Common myeloid progenitor, CD34-positive (primary cell): ENCODE measurements around the gene LACC1.

ENCODE experiments used
- CTCF ChIA-PET: fragments of 350-600 bp; sonication (Branson Sonifier 250); formaldehyde crosslinking; loops from one replicate; lab custom pipeline; 2021; ENCODE audit warnings: antibody characterized with exemption; lab: Charles Lee
- POLR2A ChIA-PET: fragments of 350-600 bp; sonication (Branson Sonifier 250); formaldehyde crosslinking; loops from one replicate; lab custom pipeline; 2021; ENCODE audit warnings: antibody characterized with exemption; lab: Charles Lee
- DNase-seq, 3 donors: peaks; one replicate each; pipeline versions ENCODE4 v3.0.0 to v3.0.0-alpha.2; 2013
- H3K27ac ChIP-seq, 2 experiments: 1 replicate in 1 of 2; 2 replicates in 1 of 2; pipeline ENCODE4 v1.7.0; 2013; ENCODE audit warnings: inconsistent platforms in 2 of 2, low read length in 2 of 2, mild to moderate bottlenecking in 2 of 2, low read depth in 1 of 2, moderate library complexity in 1 of 2; ENCODE audit not compliant: severe bottlenecking in 2 of 2, insufficient read depth in 1 of 2, poor library complexity in 1 of 2
- H3K27me3 ChIP-seq, 5 experiments: replicated peaks in 2 of 5; 1 replicate in 3 of 5; 2 replicates in 2 of 5; pipeline versions ENCODE4 v1.6.1 to v1.7.0; 2013; ENCODE audit warnings: low read length in 4 of 5, mild to moderate bottlenecking in 2 of 5, moderate library complexity in 2 of 5, inconsistent platforms in 1 of 5; ENCODE audit not compliant: insufficient read depth in 5 of 5, control insufficient read depth in 4 of 5
- H3K36me3 ChIP-seq, 4 experiments: 1 replicate in 2 of 4; 2 replicates in 2 of 4; pipeline versions ENCODE4 v1.6.1 to v1.7.0; 2013; ENCODE audit warnings: low read length in 3 of 4, control low read depth in 1 of 4, mild to moderate bottlenecking in 1 of 4; ENCODE audit not compliant: control insufficient read depth in 4 of 4, insufficient read depth in 4 of 4
- H3K4me1 ChIP-seq, 4 experiments: 1 replicate in 3 of 4; 2 replicates in 1 of 4; pipeline versions ENCODE4 v1.6.1 to v1.7.1; 2013; ENCODE audit warnings: low read length in 3 of 4, mild to moderate bottlenecking in 3 of 4, control low read depth in 1 of 4, inconsistent platforms in 1 of 4, moderate library complexity in 1 of 4; ENCODE audit not compliant: control insufficient read depth in 4 of 4, insufficient read depth in 4 of 4; ENCODE audit errors: control extremely low read depth in 1 of 4
- H3K4me3 ChIP-seq, 7 experiments: 1 replicate in 4 of 7; 2 replicates in 3 of 7; pipeline versions ENCODE4 v1.5.1 to v1.7.0; 2013; ENCODE audit warnings: mild to moderate bottlenecking in 7 of 7, low read length in 6 of 7, moderate library complexity in 6 of 7, inconsistent platforms in 2 of 7, low read depth in 2 of 7, control low read depth in 1 of 7; ENCODE audit not compliant: insufficient read depth in 4 of 7, control insufficient read depth in 1 of 7; ENCODE audit errors: extremely low read depth in 1 of 7
- H3K9me3 ChIP-seq, 5 experiments: 1 replicate in 4 of 5; 2 replicates in 1 of 5; pipeline versions ENCODE4 v1.6.1 to v1.7.1; 2013; ENCODE audit warnings: low read length in 4 of 5, mild to moderate bottlenecking in 2 of 5, inconsistent platforms in 1 of 5, low read depth in 1 of 5, moderate library complexity in 1 of 5; ENCODE audit not compliant: control insufficient read depth in 4 of 5, insufficient read depth in 2 of 5; ENCODE audit errors: control extremely low read depth in 1 of 5
- WGBS: methylation state at CpG from one replicate; pipeline ENCODE4 v1.1.5; 2013; ENCODE audit not compliant: insufficient coverage; 5-methylcytosine and 5-hydroxymethylcytosine counted together

The LACC1 gene

GRCh38 chr13:43908156-43909126, 28.7 kb downstream of the LACC1 start:
- H3K27ac ChIP-seq: no peak overlapping the region
- H3K9me3 ChIP-seq: no peaks in the 10 kb centered on the region
- H3K27me3 ChIP-seq: no peaks in the 10 kb centered on the region
- ChIA-PET POLR2A (interaction anchor here (1.5 kb wide), 1 partner anchor 528 kb away, joined by 4 read pairs; no protein-coding TSS in a partner anchor), CTCF (interaction anchor here (0.7 to 14.6 kb wide), 37 partner anchors 9 to 1138 kb away, joined by 3 to 244 read pairs (median 4); no protein-coding TSS in a partner anchor)
- peaks cover 0 to 7% (median 4%) of the 10 kb centered on the region in 4 experiments for H3K4me1 ChIP-seq
- peak; percentile 60 to 81 (median 79) for DNase-seq
- H3K36me3 ChIP-seq: no peaks in the 10 kb centered on the region
- WGBS: 100% methylated on average over 1 of the region's 2 CpGs
- H3K4me3 ChIP-seq: no peak overlapping the region

- ChIA-PET CTCF (interaction anchor here (0.6 to 14.6 kb wide), 12 partner anchors 10 to 572 kb away, joined by 3 to 244 read pairs (median 4); no protein-coding TSS in a partner anchor), POLR2A (no interaction called here)
- no peaks in the 10 kb centered on the region for H3K36me3 ChIP-seq
- no peak for DNase-seq
- peaks cover 0 to 7% (median 4%) of the 10 kb centered on the region in 4 experiments for H3K4me1 ChIP-seq
- H3K4me3 ChIP-seq: no peak overlapping the region
- no peak overlapping the region for H3K27ac ChIP-seq
- H3K27me3 ChIP-seq: no peaks in the 10 kb centered on the region
- H3K9me3 ChIP-seq: no peaks in the 10 kb centered on the region
These were observed 31.2 kb downstream of the LACC1 start for GRCh38 chr13:43910856-43911255.

GRCh38 chr13:43911278-43911677, 31.6 kb downstream of the LACC1 start:
- Histone ChIP-seq H3K36me3 (no peaks in the 10 kb centered on the region), H3K27ac (no peak overlapping the region), H3K4me3 (no peak overlapping the region), H3K4me1 (peaks cover 0 to 7% (median 4%) of the 10 kb centered on the region in 4 experiments), H3K27me3 (no peaks in the 10 kb centered on the region), H3K9me3 (no peaks in the 10 kb centered on the region)
- 0% methylated on average over 1 of the region's 2 CpGs for WGBS
- peak in 2 of 3 donors; percentile 46 to 65 for DNase-seq
- ChIA-PET POLR2A (no interaction called here), CTCF (interaction anchor here (0.6 to 14.6 kb wide), 12 partner anchors 11 to 572 kb away, joined by 3 to 244 read pairs (median 4); no protein-coding TSS in a partner anchor)

GRCh38 chr13:43911871-43912270, 32.2 kb downstream of the LACC1 start:
- Histone ChIP-seq H3K9me3 (no peaks in the 10 kb centered on the region), H3K4me3 (no peak overlapping the region), H3K27me3 (no peaks in the 10 kb centered on the region), H3K27ac (no peak overlapping the region), H3K4me1 (peaks cover 0 to 7% (median 4%) of the 10 kb centered on the region in 4 experiments), H3K36me3 (no peaks in the 10 kb centered on the region)
- DNase-seq: no peak
- 60% methylated on average over 1 of the region's 3 CpGs for WGBS
- POLR2A ChIA-PET: no interaction called here
- CTCF ChIA-PET: interaction anchor here (1.1 to 14.6 kb wide), 6 partner anchors 13 to 568 kb away, joined by 3 to 244 read pairs (median 4); no protein-coding TSS in a partner anchor

GRCh38 chr13:43915451-43915850, 35.7 kb downstream of the LACC1 start:
- no peak for DNase-seq
- 79% methylated on average over 3 of the region's 6 CpGs for WGBS
- POLR2A ChIA-PET: no interaction called here
- Histone ChIP-seq H3K4me3 (no peak overlapping the region), H3K9me3 (no peaks in the 10 kb centered on the region), H3K36me3 (no peaks in the 10 kb centered on the region), H3K27me3 (no peaks in the 10 kb centered on the region), H3K4me1 (peaks cover 0 to 7% (median 4%) of the 10 kb centered on the region in 4 experiments), H3K27ac (no peak overlapping the region)
- CTCF ChIA-PET: interaction anchor here (0.9 to 2.8 kb wide), 5 partner anchors 10 to 564 kb away, joined by 3 to 9 read pairs (median 4); no protein-coding TSS in a partner anchor

- no peak for DNase-seq
- Histone ChIP-seq H3K27me3 (no peaks in the 10 kb centered on the region), H3K36me3 (no peaks in the 10 kb centered on the region), H3K9me3 (no peaks in the 10 kb centered on the region), H3K4me3 (no peak overlapping the region), H3K27ac (no peak overlapping the region), H3K4me1 (no peaks in the 10 kb centered on the region)
- 84% methylated on average over 2 of the region's 2 CpGs for WGBS
- ChIA-PET CTCF (interaction anchor here (2.8 kb wide), 1 partner anchor 11 kb away, joined by 9 read pairs; no protein-coding TSS in a partner anchor), POLR2A (no interaction called here)
These were observed 37.1 kb downstream of the LACC1 start for GRCh38 chr13:43916828-43917227.
